ENCODE measurements around the gene NOL9. TPM values are rescaled to one million over a fixed set of nuclear protein-coding genes. Genes with fewer than 3 reads are reported as not detected.

Gene NOL9
- total RNA-seq, 1 donor from 2014 or later, result 32.5 TPM

DNA sequence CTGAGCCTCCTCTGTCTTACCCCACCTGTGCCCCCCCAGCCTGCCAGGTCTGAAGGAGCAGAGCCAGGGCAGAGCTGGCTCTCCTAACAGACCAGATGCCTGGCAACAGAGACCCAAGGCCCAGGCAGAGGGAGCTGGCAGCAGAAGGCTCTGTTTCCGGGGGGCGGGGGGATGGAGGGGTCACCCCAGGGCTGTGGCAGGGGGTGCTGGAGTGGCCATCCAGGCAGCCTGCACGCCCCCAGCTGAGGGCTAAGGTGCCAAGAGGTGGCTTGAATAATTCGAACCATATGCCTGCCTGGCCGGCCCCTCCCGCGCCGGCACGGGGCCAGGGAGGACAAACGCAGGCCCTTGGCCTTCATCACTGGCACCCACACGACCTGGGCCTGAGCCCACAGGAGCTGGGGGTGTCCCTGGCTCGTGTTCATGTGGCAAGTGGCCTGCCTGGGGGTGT lies 46.8 kb downstream of the NOL9 start:
- Histone ChIP-seq H3K36me3 (ENCODE audit: control insufficient read depth, insufficient read depth, low read length) (no peaks in the 10 kb centered on the region), H3K27me3 (ENCODE audit: control insufficient read depth, insufficient read depth, low read length) (peaks cover 7% of the 10 kb centered on the region), H3K4me3 (ENCODE audit: low read depth, low read length) (no peak overlapping the region)
- DNase-seq (ENCODE audit: low read depth), result no peak
- TF ChIP-seq, protein P1, sequence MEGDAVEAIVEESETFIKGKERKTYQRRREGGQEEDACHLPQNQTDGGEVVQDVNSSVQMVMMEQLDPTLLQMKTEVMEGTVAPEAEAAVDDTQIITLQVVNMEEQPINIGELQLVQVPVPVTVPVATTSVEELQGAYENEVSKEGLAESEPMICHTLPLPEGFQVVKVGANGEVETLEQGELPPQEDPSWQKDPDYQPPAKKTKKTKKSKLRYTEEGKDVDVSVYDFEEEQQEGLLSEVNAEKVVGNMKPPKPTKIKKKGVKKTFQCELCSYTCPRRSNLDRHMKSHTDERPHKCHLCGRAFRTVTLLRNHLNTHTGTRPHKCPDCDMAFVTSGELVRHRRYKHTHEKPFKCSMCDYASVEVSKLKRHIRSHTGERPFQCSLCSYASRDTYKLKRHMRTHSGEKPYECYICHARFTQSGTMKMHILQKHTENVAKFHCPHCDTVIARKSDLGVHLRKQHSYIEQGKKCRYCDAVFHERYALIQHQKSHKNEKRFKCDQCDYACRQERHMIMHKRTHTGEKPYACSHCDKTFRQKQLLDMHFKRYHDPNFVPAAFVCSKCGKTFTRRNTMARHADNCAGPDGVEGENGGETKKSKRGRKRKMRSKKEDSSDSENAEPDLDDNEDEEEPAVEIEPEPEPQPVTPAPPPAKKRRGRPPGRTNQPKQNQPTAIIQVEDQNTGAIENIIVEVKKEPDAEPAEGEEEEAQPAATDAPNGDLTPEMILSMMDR (IDR thresholded peaks at IDR 0.05; ENCODE audit: insufficient read depth, low read length, poor library complexity, severe bottlenecking), result no peak

DNA sequence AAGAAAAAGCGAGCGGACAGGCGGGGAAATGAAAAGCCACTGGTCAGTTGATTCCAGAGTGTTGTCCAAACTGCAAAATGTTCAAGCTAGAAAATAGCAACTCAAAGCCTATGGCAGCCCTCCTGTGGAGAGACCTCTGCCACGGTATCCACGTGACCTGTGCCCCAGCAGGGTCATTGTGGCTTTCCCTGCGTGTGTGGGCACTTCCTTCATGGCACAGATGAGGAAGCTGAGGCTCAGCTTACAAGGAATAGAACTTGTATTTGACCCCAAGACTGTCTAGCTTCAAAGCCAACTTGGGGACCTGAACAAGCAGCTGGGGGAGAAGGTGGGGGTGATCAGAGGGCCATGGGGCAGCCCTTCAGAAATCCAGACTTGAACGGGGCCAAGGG lies 47.3 kb downstream of the NOL9 start:
- H3K36me3 ChIP-seq (ENCODE audit: control insufficient read depth, insufficient read depth, low read length), result no peaks in the 10 kb centered on the region
- peaks cover 11% of the 10 kb centered on the region for H3K27me3 ChIP-seq (ENCODE audit: control insufficient read depth, insufficient read depth, low read length)
- no peak overlapping the region for H3K4me3 ChIP-seq (ENCODE audit: low read depth, low read length)
- TF ChIP-seq, protein P1 (IDR thresholded peaks at IDR 0.05; ENCODE audit: insufficient read depth, low read length, poor library complexity, severe bottlenecking), result no peak
- DNase-seq (ENCODE audit: low read depth), result no peak

DNA sequence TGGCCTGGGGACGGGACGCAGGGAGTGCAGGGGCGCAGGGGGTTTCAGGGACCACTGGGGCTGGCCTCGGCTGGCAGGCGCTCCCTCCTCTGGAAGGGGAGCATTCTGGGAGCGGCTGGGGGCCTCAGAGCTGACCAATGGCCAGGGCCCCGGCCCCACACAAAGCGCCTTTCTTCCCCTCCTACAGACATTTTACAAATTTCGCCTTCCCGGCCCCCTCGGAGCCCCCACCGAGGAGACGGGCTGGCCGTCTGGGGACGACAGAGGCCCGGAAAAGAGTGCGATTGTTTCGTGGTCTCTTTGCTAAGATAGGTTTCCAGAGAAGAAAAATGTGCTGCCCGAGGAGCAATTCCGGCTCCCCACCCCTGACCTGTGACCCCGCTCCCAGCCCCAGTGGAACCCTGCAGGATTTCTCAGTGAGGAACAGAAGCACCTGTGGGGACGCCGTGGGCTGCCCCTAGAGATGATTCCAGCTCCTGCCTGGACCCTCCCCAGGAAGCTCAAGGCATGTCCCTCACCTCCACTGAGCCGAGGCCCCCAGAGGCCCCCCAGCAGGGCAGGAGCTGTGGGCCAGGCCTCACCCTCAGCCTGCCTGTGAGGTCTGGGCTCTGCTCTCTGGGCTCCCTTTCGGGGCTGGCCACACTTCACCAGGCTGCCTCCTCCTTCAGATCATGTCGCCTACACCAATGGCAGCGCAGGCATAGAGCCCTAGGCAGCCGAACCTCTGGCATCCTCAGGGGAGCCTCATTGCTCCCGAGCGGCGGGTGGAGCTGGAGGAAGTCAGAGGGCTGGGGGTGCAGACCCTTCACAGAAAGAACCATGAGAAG lies 47.9 kb downstream of the NOL9 start:
- H3K36me3 ChIP-seq (ENCODE audit: control insufficient read depth, insufficient read depth, low read length), result no peaks in the 10 kb centered on the region

DNA sequence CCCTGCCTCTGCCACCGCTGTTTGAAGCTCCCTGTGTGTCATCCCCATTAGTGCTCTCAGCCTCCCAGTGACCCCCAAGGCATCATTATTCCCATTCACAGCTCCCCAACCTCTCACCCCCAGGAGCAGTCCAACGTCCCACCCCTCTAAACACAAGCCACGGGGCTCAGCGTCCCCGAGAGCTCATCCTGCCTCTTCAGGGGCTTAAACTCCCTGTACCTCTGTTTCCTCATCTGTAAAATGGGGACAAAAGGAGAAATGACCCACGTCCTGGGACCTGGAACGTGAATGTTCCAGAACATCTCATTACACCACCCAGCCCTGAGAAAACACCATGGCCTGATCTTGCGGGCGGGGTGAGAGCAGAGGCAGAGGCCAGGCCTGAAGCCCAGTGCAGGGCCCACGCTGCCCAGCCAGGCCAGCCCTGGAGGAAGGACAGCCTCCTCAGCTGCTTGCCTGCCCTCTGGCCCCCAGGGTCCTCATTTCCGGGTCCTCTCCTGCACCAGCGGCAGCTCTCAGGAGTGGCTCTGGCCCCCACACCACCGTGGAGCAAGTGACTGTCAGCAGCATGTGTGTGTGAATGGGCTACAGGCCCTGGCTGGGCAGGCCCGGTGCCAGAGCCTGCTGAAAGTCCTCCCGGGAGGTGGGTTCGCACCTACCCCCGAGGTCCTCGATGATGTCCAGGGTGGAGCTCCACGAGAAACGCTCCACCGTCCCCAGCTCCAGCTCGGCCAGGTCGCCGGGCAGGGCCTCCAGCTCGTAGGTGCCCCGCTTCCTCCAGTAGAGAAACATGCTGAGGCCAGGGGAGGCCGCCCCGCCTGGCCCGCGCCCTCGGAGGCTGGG lies 48.7 kb downstream of the NOL9 start:
- DNase-seq (ENCODE audit: low read depth), result no peak
- H3K27me3 ChIP-seq (ENCODE audit: control insufficient read depth, insufficient read depth, low read length), result peaks cover 18% of the 10 kb centered on the region
- H3K4me3 ChIP-seq (ENCODE audit: low read depth, low read length), result no peak overlapping the region
- TF ChIP-seq, protein P1 (IDR thresholded peaks at IDR 0.05; ENCODE audit: insufficient read depth, low read length, poor library complexity, severe bottlenecking), result no peak
- no peaks in the 10 kb centered on the region for H3K36me3 ChIP-seq (ENCODE audit: control insufficient read depth, insufficient read depth, low read length)

More for the DNA sequence above, 47.9 kb downstream of the NOL9 start:
- no peak for DNase-seq (ENCODE audit: low read depth)
- Histone ChIP-seq H3K4me3 (ENCODE audit: low read depth, low read length) (no peak overlapping the region), H3K27me3 (ENCODE audit: control insufficient read depth, insufficient read depth, low read length) (peaks cover 16% of the 10 kb centered on the region)
- TF ChIP-seq, protein P1 (IDR thresholded peaks at IDR 0.05; ENCODE audit: insufficient read depth, low read length, poor library complexity, severe bottlenecking), result no peak

DNA sequence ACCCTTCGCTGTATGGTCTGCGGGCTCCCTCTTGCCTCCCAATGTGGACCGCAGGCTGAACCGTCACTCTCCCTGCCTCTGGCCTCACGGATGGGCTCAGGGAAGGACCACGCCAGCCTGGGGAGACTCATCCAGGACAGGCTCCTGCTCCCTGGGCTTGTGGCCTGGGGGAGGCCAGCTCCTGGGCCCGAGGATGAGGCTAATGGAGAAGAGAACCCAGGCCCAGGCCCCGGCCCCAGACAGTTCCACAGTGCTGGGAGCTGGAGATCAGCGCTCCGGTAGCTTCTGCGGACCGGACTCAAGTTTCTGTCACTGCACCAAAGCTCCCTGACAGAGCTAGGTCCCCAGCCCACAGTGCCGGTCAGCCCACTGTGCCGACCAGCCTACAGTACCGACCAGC lies 49.4 kb downstream of the NOL9 start:
- no peaks in the 10 kb centered on the region for H3K36me3 ChIP-seq (ENCODE audit: control insufficient read depth, insufficient read depth, low read length)
- DNase-seq (ENCODE audit: low read depth), result no peak
- H3K4me3 ChIP-seq (ENCODE audit: low read depth, low read length), result no peak overlapping the region
- TF ChIP-seq, protein P1 (IDR thresholded peaks at IDR 0.05; ENCODE audit: insufficient read depth, low read length, poor library complexity, severe bottlenecking), result no peak
- peaks cover 18% of the 10 kb centered on the region for H3K27me3 ChIP-seq (ENCODE audit: control insufficient read depth, insufficient read depth, low read length)

All from kidney epithelial cell (primary cell).